Left lung (tissue), 10 donors: ENCODE measurements around the gene TAF1A. TPM values are rescaled to one million over a fixed set of nuclear protein-coding genes. Genes with fewer than 3 reads are reported as not detected.

ENCODE experiments used
- ATAC-seq: fragments of 200-7000 bp; cut with Tn5 transposase; one replicate; pipeline ENCODE4 v1.9.1; 2020; ENCODE audit warnings: moderate library complexity
- DNase-seq, 4 donors: peaks; one replicate each; pipeline ENCODE4 v3.0.0-alpha.2; 2013 to 2020
- H3K27ac ChIP-seq, 2 donors: fragments of 200-600 bp; sonication (generic) in 1 of 2; one replicate each; pipeline versions ENCODE4 v1.5.0 to v1.8.0; 2020 to 2021
- H3K27me3 ChIP-seq, 2 donors: fragments of 200-600 bp; sonication (generic) in 1 of 2; one replicate each; pipeline versions ENCODE4 v1.5.0 to v1.8.0; 2020 to 2021
- H3K36me3 ChIP-seq, 2 donors: fragments of 200-600 bp; sonication (generic) in 1 of 2; one replicate each; pipeline versions ENCODE4 v1.5.0 to v1.8.0; 2020 to 2021
- H3K4me1 ChIP-seq, 2 donors: fragments of 200-600 bp; one replicate each; pipeline ENCODE4 v1.8.0; 2021
- H3K4me3 ChIP-seq, 2 donors: fragments of 200-600 bp; sonication (generic) in 1 of 2; one replicate each; pipeline versions ENCODE4 v1.5.0 to v1.8.0; 2020 to 2021; ENCODE audit warnings: mild to moderate bottlenecking in 1 of 2
- H3K9me3 ChIP-seq, 2 donors: fragments of 200-600 bp; sonication (generic) in 1 of 2; one replicate each; pipeline versions ENCODE4 v1.5.0 to v1.8.0; 2020 to 2021
- intact Hi-C, 2 donors: fragments of 100-400 bp; cut with DNase I; formaldehyde crosslinking; loops; one replicate each; pipeline versions ENCODE4 v1.11.2 to v1.14.2; 2022
- polyA plus RNA-seq, 6 donors: library from polyadenylated mRNA; unstranded; fragments of 120-200 nt; gene quantifications; one replicate each; pipeline ENCODE4 v1.2.1, GENCODE V29; 2013; ENCODE audit not compliant: insufficient read length in 6 of 6
- total RNA-seq, 2 donors: library from RNA; stranded (reverse); fragmentation: NEBNext Ultra II Directional; extraction: Animal tissue kit (Norgen Biotek cat#: 25700); gene quantifications; one replicate each; pipeline ENCODE4 v1.2.1, GENCODE V29; 2021
- TF ChIP-seq, protein P1 (sequence below), 2 donors: fragments of 200-600 bp; sonication (generic) in 1 of 2; IDR thresholded peaks; one replicate each; pipeline versions ENCODE4 v1.5.0 to v1.8.0; 2021; ENCODE audit warnings: antibody characterized with exemption in 2 of 2
- donor health status: DM: no; HTN: yes; CAD: no.
- donor health status: DM: no; HTN: no; CAD: no.

The TAF1A gene
- total and polyA plus RNA-seq, 8 donors, result 6.1 to 23.2 (median 18.8) TPM

DNA sequence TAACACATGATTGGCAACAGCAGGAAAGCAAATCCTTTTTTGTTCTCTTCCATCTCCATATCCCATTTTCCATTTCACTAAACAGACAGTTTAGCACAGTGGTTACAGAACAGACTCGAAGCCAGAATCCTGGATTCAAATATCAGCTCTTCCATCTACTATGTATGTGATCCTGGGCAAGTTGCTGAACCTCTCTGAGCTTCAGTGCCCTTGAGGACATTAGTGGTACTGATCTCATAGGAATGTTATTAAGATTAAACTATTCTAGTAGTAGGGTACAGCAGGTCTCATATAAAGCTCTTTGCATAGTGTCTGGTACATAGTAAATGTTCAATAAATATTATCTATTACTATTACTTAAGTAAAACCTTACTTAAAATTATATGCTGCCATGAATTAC is 28.1 kb downstream of the TAF1A start:
- TF ChIP-seq, protein P1, sequence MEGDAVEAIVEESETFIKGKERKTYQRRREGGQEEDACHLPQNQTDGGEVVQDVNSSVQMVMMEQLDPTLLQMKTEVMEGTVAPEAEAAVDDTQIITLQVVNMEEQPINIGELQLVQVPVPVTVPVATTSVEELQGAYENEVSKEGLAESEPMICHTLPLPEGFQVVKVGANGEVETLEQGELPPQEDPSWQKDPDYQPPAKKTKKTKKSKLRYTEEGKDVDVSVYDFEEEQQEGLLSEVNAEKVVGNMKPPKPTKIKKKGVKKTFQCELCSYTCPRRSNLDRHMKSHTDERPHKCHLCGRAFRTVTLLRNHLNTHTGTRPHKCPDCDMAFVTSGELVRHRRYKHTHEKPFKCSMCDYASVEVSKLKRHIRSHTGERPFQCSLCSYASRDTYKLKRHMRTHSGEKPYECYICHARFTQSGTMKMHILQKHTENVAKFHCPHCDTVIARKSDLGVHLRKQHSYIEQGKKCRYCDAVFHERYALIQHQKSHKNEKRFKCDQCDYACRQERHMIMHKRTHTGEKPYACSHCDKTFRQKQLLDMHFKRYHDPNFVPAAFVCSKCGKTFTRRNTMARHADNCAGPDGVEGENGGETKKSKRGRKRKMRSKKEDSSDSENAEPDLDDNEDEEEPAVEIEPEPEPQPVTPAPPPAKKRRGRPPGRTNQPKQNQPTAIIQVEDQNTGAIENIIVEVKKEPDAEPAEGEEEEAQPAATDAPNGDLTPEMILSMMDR (IDR thresholded peaks at IDR 0.05), result no peak
- ATAC-seq, result no peak

DNA sequence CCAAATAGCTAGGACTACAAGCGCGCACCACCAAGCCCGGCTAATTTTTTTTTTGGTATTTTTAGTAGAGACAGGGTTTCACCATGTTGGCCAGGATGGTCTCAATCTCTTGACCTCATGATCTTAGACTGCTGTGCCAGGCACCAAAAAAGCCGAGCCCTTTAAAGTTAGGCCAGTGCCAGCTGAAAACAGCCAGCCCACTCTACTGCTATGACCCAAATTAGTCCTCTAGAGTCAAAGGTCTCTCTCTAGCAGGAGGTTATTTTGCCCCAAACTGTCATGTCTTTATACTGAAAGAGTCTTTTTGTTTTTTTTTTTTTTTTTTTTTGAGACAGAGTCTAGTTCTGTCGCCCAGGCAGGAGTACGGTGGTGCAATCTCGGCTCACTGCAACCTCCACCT is 32.2 kb downstream of the TAF1A start:
- intact Hi-C loops, result no loop called here
- Histone ChIP-seq H3K4me1 (no peaks in the 10 kb centered on the region), H3K36me3 (peaks cover 0 to 60% of the 10 kb centered on the region in 2 donors), H3K27me3 (no peaks in the 10 kb centered on the region), H3K27ac (no peak overlapping the region), H3K4me3 (no peak overlapping the region), H3K9me3 (no peaks in the 10 kb centered on the region)
- no peak for ATAC-seq
- TF ChIP-seq, protein P1 (IDR thresholded peaks at IDR 0.05), result no peak
- no peak for DNase-seq

More for the DNA sequence above, 28.1 kb downstream of the TAF1A start:
- Histone ChIP-seq H3K36me3 (peaks cover 0 to 59% of the 10 kb centered on the region in 2 donors), H3K4me1 (no peaks in the 10 kb centered on the region), H3K27ac (no peak overlapping the region), H3K9me3 (no peaks in the 10 kb centered on the region), H3K27me3 (no peaks in the 10 kb centered on the region), H3K4me3 (no peak overlapping the region)
- intact Hi-C loops, result no loop called here
- DNase-seq, result no peak

DNA sequence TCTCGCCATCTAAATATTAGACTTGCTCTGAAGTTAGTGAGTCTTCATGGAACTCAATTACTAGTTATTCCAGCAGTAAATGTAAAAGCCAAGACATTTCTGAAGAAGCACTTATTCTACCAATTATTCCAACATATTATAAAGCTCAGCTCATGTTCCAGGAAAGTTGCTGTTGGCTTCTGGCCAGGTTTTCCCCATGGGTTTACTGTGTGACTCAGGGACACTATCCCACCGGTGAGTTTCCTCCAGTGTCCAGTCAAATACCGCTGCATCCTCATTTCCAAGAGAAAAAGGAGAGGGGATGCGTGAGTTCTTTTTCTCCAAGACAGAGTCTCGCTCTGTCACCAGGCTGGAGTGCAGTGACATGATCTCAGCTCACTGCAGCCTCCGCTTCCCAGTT is 32.6 kb downstream of the TAF1A start:
- ATAC-seq (no peak), DNase-seq (no peak)
- no peaks in the 10 kb centered on the region for H3K27me3 ChIP-seq
- H3K36me3 ChIP-seq, result peaks cover 0 to 56% of the 10 kb centered on the region in 2 donors
- H3K4me1 ChIP-seq, result no peaks in the 10 kb centered on the region
- no peak overlapping the region for H3K4me3 ChIP-seq
- no peaks in the 10 kb centered on the region for H3K9me3 ChIP-seq
- no peak overlapping the region for H3K27ac ChIP-seq
- intact Hi-C loops, result no loop called here
- TF ChIP-seq, protein P1 (IDR thresholded peaks at IDR 0.05), result no peak

DNA sequence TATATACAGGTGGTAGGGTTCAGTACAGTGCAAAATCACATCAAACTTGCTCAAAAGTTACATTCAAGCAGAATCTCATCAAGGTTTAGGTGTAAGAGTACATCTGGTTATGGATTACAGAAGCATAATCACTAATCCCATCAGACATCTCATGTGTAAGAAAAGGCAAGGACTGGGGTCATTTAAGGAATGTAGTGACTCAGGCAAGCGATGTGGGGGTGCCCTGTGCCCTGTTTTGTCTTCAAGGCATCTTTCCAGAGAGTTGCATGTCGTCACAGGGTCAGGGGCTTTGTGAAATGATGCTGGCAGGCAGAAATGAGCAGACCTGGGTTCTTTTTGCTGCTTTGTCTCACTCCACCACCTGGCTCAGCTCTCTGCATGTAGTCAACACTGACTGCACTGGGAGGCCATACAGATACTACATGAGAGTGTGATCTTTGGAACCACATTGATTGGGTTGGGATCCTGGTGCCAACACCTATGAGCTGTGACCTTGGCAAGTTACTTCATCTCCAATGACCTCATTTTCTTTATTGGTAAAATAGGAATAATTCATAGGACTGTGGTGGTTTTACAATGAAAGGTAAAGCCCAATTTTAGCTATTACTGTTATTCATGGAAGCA is 33.6 kb downstream of the TAF1A start:
- Histone ChIP-seq H3K4me3 (no peak overlapping the region), H3K4me1 (no peaks in the 10 kb centered on the region), H3K27ac (no peak overlapping the region), H3K27me3 (no peaks in the 10 kb centered on the region), H3K36me3 (peaks cover 0 to 50% of the 10 kb centered on the region in 2 donors), H3K9me3 (no peaks in the 10 kb centered on the region)
- TF ChIP-seq, protein P1 (IDR thresholded peaks at IDR 0.05), result no peak
- intact Hi-C loops, result no loop called here
- no peak for DNase-seq
- ATAC-seq, result no peak

DNA sequence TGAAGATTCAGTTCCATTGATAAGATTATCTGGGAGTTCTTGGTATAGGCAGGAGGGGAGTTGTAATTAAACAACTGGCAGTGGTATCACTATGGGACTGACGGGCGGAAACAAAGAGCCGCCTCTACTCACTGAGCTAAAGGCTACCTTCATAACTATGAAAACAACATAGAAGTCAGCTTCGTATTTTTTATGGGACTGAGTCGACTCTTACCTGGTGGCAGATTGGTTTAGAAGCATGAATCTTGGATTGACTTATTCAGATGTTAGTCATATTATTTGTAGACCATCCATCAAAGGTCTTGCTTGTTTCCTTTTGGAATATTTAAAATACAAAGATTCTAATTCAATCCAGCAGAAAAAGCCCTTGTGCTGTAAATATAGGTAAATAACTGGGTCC is 35.6 kb downstream of the TAF1A start:
- TF ChIP-seq, protein P1 (IDR thresholded peaks at IDR 0.05), result no peak
- Histone ChIP-seq H3K4me3 (no peak overlapping the region), H3K27me3 (no peaks in the 10 kb centered on the region), H3K4me1 (no peaks in the 10 kb centered on the region), H3K36me3 (peaks cover 0 to 32% of the 10 kb centered on the region in 2 donors), H3K9me3 (no peaks in the 10 kb centered on the region), H3K27ac (no peak overlapping the region)
- intact Hi-C loops, result no loop called here
- DNase-seq, result no peak
- no peak for ATAC-seq
